Common myeloid progenitor, CD34-positive (primary cell): ENCODE data around the gene EPHA3.

Experiments
- CTCF ChIA-PET: fragments of 350-600 bp; sonication (Branson Sonifier 250); formaldehyde crosslinking; loops from one replicate; lab custom pipeline; 2021; ENCODE audit warnings: antibody characterized with exemption; lab: Charles Lee
- POLR2A ChIA-PET: fragments of 350-600 bp; sonication (Branson Sonifier 250); formaldehyde crosslinking; loops from one replicate; lab custom pipeline; 2021; ENCODE audit warnings: antibody characterized with exemption; lab: Charles Lee
- DNase-seq, 3 donors: peaks; one replicate each; pipeline versions ENCODE4 v3.0.0 to v3.0.0-alpha.2; 2013
- H3K27ac ChIP-seq, 2 experiments: 1 replicate in 1 of 2; 2 replicates in 1 of 2; pipeline ENCODE4 v1.7.0; 2013; ENCODE audit warnings: inconsistent platforms in 2 of 2, low read length in 2 of 2, mild to moderate bottlenecking in 2 of 2, low read depth in 1 of 2, moderate library complexity in 1 of 2; ENCODE audit not compliant: severe bottlenecking in 2 of 2, insufficient read depth in 1 of 2, poor library complexity in 1 of 2
- H3K27me3 ChIP-seq, 5 experiments: replicated peaks in 2 of 5; 1 replicate in 3 of 5; 2 replicates in 2 of 5; pipeline versions ENCODE4 v1.6.1 to v1.7.0; 2013; ENCODE audit warnings: low read length in 4 of 5, mild to moderate bottlenecking in 2 of 5, moderate library complexity in 2 of 5, inconsistent platforms in 1 of 5; ENCODE audit not compliant: insufficient read depth in 5 of 5, control insufficient read depth in 4 of 5
- H3K36me3 ChIP-seq, 4 experiments: 1 replicate in 2 of 4; 2 replicates in 2 of 4; pipeline versions ENCODE4 v1.6.1 to v1.7.0; 2013; ENCODE audit warnings: low read length in 3 of 4, control low read depth in 1 of 4, mild to moderate bottlenecking in 1 of 4; ENCODE audit not compliant: control insufficient read depth in 4 of 4, insufficient read depth in 4 of 4
- H3K4me1 ChIP-seq, 4 experiments: 1 replicate in 3 of 4; 2 replicates in 1 of 4; pipeline versions ENCODE4 v1.6.1 to v1.7.1; 2013; ENCODE audit warnings: low read length in 3 of 4, mild to moderate bottlenecking in 3 of 4, control low read depth in 1 of 4, inconsistent platforms in 1 of 4, moderate library complexity in 1 of 4; ENCODE audit not compliant: control insufficient read depth in 4 of 4, insufficient read depth in 4 of 4; ENCODE audit errors: control extremely low read depth in 1 of 4
- H3K4me3 ChIP-seq, 7 experiments: 1 replicate in 4 of 7; 2 replicates in 3 of 7; pipeline versions ENCODE4 v1.5.1 to v1.7.0; 2013; ENCODE audit warnings: mild to moderate bottlenecking in 7 of 7, low read length in 6 of 7, moderate library complexity in 6 of 7, inconsistent platforms in 2 of 7, low read depth in 2 of 7, control low read depth in 1 of 7; ENCODE audit not compliant: insufficient read depth in 4 of 7, control insufficient read depth in 1 of 7; ENCODE audit errors: extremely low read depth in 1 of 7
- H3K9me3 ChIP-seq, 5 experiments: 1 replicate in 4 of 5; 2 replicates in 1 of 5; pipeline versions ENCODE4 v1.6.1 to v1.7.1; 2013; ENCODE audit warnings: low read length in 4 of 5, mild to moderate bottlenecking in 2 of 5, inconsistent platforms in 1 of 5, low read depth in 1 of 5, moderate library complexity in 1 of 5; ENCODE audit not compliant: control insufficient read depth in 4 of 5, insufficient read depth in 2 of 5; ENCODE audit errors: control extremely low read depth in 1 of 5
- WGBS: methylation state at CpG from one replicate; pipeline ENCODE4 v1.1.5; 2013; ENCODE audit not compliant: insufficient coverage; 5-methylcytosine and 5-hydroxymethylcytosine counted together

EPHA3 gene

GRCh38 chr3:89184151-89184995, 77.0 kb downstream of the EPHA3 start:
- no peaks in the 10 kb centered on the region for H3K36me3 ChIP-seq
- no peak for DNase-seq
- no peaks in the 10 kb centered on the region for H3K4me1 ChIP-seq
- ChIA-PET CTCF (no interaction called here), POLR2A (no interaction called here)
- no peak overlapping the region for H3K27ac ChIP-seq
- H3K9me3 ChIP-seq: no peaks in the 10 kb centered on the region
- H3K27me3 ChIP-seq: no peaks in the 10 kb centered on the region
- WGBS: 60% methylated on average over 1 of the region's 4 CpGs
- no peak overlapping the region for H3K4me3 ChIP-seq

- no peak overlapping the region for H3K27ac ChIP-seq
- POLR2A ChIA-PET: no interaction called here
- H3K9me3 ChIP-seq: no peaks in the 10 kb centered on the region
- H3K36me3 ChIP-seq: no peaks in the 10 kb centered on the region
- CTCF ChIA-PET: no interaction called here
- no peaks in the 10 kb centered on the region for H3K27me3 ChIP-seq
- no peak overlapping the region for H3K4me3 ChIP-seq
- WGBS: 80% methylated on average over 1 of the region's 4 CpGs
- no peak for DNase-seq
- no peaks in the 10 kb centered on the region for H3K4me1 ChIP-seq
These were observed 79.0 kb downstream of the EPHA3 start for GRCh38 chr3:89186456-89186855.

- no peaks in the 10 kb centered on the region for H3K4me1 ChIP-seq
- no peak for DNase-seq
- POLR2A ChIA-PET: no interaction called here
- H3K9me3 ChIP-seq: no peaks in the 10 kb centered on the region
- H3K36me3 ChIP-seq: no peaks in the 10 kb centered on the region
- WGBS: no CpG with 5 or more reads among the region's 3 CpGs
- H3K4me3 ChIP-seq: no peak overlapping the region
- CTCF ChIA-PET: no interaction called here
- H3K27me3 ChIP-seq: no peaks in the 10 kb centered on the region
- no peak overlapping the region for H3K27ac ChIP-seq
These were observed 91.2 kb downstream of the EPHA3 start for GRCh38 chr3:89198591-89198990.

GRCh38 chr3:89212619-89213018, 105.2 kb downstream of the EPHA3 start:
- POLR2A ChIA-PET: no interaction called here
- Histone ChIP-seq H3K9me3 (no peaks in the 10 kb centered on the region), H3K4me1 (no peaks in the 10 kb centered on the region), H3K4me3 (no peak overlapping the region), H3K27ac (no peak overlapping the region), H3K27me3 (no peaks in the 10 kb centered on the region), H3K36me3 (no peaks in the 10 kb centered on the region)
- CTCF ChIA-PET: no interaction called here
- no CpG with 5 or more reads among the region's 1 CpG for WGBS
- no peak for DNase-seq

GRCh38 chr3:89216016-89216739, 108.8 kb downstream of the EPHA3 start:
- CTCF ChIA-PET: no interaction called here
- H3K27ac ChIP-seq: no peak overlapping the region
- no CpG with 5 or more reads among the region's 2 CpGs for WGBS

GRCh38 chr3:89217148-89217685, 109.8 kb downstream of the EPHA3 start:
- DNase-seq: no peak
- Histone ChIP-seq H3K27ac (no peak overlapping the region), H3K27me3 (no peaks in the 10 kb centered on the region), H3K4me1 (no peaks in the 10 kb centered on the region), H3K4me3 (no peak overlapping the region), H3K9me3 (no peaks in the 10 kb centered on the region), H3K36me3 (no peaks in the 10 kb centered on the region)
- ChIA-PET CTCF (no interaction called here), POLR2A (no interaction called here)
- 90% methylated on average over 3 of the region's 6 CpGs for WGBS

More at GRCh38 chr3:89216016-89216739, 108.8 kb downstream of the EPHA3 start:
- Histone ChIP-seq H3K9me3 (no peaks in the 10 kb centered on the region), H3K27me3 (no peaks in the 10 kb centered on the region), H3K4me3 (no peak overlapping the region), H3K4me1 (no peaks in the 10 kb centered on the region), H3K36me3 (no peaks in the 10 kb centered on the region)
- DNase-seq: no peak
- POLR2A ChIA-PET: no interaction called here

GRCh38 chr3:89221924-89222323, 114.5 kb downstream of the EPHA3 start:
- ChIA-PET POLR2A (no interaction called here), CTCF (no interaction called here)
- no peaks in the 10 kb centered on the region for H3K9me3 ChIP-seq
- H3K27me3 ChIP-seq: no peaks in the 10 kb centered on the region
- 100% methylated on average over 1 of the region's 1 CpG for WGBS
- no peaks in the 10 kb centered on the region for H3K4me1 ChIP-seq
- no peak overlapping the region for H3K27ac ChIP-seq
- no peak for DNase-seq
- H3K36me3 ChIP-seq: no peaks in the 10 kb centered on the region
- H3K4me3 ChIP-seq: no peak overlapping the region
